ENCODE data around the gene FXYD5. TPM values are rescaled to one million over a fixed set of nuclear protein-coding genes. Genes with fewer than 3 reads are reported as not detected.
A peak's percentile ranks its signal among the peaks of the same experiment; 100 is the strongest.

FXYD5 gene
- total and polyA plus RNA-seq, 9 of the 15 experiments (the other 6 are each of a cell fraction or from before 2014, with no cell fraction given), result 104 to 537 (median 174) TPM

GRCh38 chr19:35135389-35135909, 19.1 kb upstream of the FXYD5 start (continued):
- TF ChIP-seq HOXB6 (CRISPR knock-in tag; IDR thresholded peaks at IDR 0.05; ENCODE audit: borderline replicate concordance) (no peak), PREB (CRISPR knock-in tag; IDR thresholded peaks at IDR 0.05) (no peak), ZNF24 (IDR thresholded peaks at IDR 0.05) (no peak), TCF7 (IDR thresholded peaks at IDR 0.05; ENCODE audit: borderline replicate concordance) (no peak), CLOCK (CRISPR knock-in tag; IDR thresholded peaks at IDR 0.05; ENCODE audit: borderline replicate concordance) (no peak), GABPB1 (CRISPR knock-in tag; IDR thresholded peaks at IDR 0.05) (peak; percentile 48; the same call in 1 of the 2 replicates), TCF3 (CRISPR knock-in tag; IDR thresholded peaks at IDR 0.05) (no peak), LCOR (CRISPR knock-in tag; IDR thresholded peaks at IDR 0.05) (no peak), MECOM (CRISPR knock-in tag; IDR thresholded peaks at IDR 0.05) (no peak), POLR2B (IDR thresholded peaks at IDR 0.05; ENCODE audit: low read depth, partially characterized antibody) (no peak), ZNF699 (CRISPR knock-in tag; IDR thresholded peaks at IDR 0.05; ENCODE audit: insufficient replicate concordance) (no peak), ZC3H4 (CRISPR knock-in tag; IDR thresholded peaks at IDR 0.05; ENCODE audit: borderline replicate concordance) (no peak), SIN3A (IDR thresholded peaks at IDR 0.05; ENCODE audit: borderline replicate concordance in 2 of 2, control insufficient read depth in 1 of 2, low read depth in 2 of 2, low read length in 2 of 2) (no peak), ZNF431 (CRISPR knock-in tag; IDR thresholded peaks at IDR 0.05) (no peak), TCF7L2 (IDR thresholded peaks at IDR 0.05; ENCODE audit: low read depth, low read length) (no peak), ZNF696 (CRISPR knock-in tag; conservative IDR thresholded peaks at IDR 0.05) (no peak), POLR2G (IDR thresholded peaks at IDR 0.05; ENCODE audit: low read depth, low read length) (0 out of 2 replicates have a peak, but pooled peaks have one; percentile 21), ZNF280A (IDR thresholded peaks at IDR 0.05; ENCODE audit: low read depth, partially characterized antibody) (no peak), HNRNPH1 (optimal IDR thresholded peaks at IDR 0.05; ENCODE audit: low read depth, low read length) (no peak)
